GM18520 (cell line): Measurements from ENCODE around the gene KRTAP5-1.
"Not testable (repeated sequence)": the region's sequence is repeated elsewhere in the genome, so short reads cannot be mapped to it uniquely, and the experiment has no call there.

Experiments used
- ATAC-seq: cut with Tn5 transposase; IDR thresholded peaks from one replicate; pipeline ENCODE4 v1.9.1; 2021; ENCODE audit not compliant: unreplicated experiment

The KRTAP5-1 gene

DNA sequence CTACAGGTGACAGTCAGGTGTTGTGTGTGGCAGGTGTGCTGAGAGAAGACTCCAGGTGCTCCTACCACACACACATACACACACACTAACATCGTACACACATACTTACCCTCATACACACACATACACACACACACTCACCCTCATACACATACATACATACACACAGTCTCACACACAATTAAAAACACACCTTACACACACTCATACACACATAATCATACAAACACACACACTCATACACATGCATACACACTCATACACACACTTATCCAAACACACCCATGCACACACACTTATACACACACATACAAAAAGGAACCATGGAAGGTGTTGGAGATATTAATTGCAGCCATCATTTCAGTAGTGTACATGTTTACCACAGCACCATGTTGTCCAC, 18.5 kb upstream of the KRTAP5-1 start:
- no peak for ATAC-seq

GRCh38 chr11:1601663-1602062, 16.6 kb upstream of the KRTAP5-1 start:
- ATAC-seq: not testable (repeated sequence)

DNA sequence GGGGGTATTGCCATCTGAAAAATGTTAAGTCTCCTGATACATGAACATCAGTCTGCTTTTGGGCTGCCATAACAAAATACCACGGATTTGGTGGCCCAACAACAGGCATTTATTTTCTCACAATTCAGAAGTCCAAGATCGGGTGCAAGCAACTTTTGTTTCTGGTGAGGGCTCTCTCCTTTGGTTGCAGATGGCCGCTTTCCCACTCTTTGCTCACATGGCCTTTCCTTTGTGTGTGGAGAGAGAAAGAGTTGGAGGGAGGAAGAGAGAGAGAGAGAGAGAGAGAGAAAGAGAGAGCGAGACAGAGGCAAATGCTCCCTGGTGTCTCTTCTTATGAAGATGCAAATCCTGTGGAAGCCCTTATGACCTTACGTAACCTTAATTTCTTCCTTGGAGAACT, 15.5 kb upstream of the KRTAP5-1 start:
- ATAC-seq: no peak

DNA sequence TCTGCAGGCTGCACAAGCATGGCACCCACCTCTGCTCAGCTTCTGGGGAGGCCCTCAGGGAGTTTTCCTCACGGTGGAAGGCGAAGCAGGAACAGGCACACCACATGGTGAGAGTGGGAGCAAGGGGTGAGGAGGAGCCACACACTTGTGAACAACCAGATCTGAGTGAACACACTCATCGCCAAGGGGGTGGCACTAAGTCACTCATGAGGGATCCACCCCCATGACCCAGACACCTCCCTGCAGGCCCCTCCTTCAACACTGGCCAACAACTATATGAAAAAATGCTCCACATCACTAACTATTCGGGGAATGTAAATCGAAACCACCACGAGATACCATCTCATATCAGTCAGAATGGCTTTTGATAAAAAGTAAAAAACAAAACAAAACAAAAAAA, 13.7 kb upstream of the KRTAP5-1 start:
- no peak for ATAC-seq

DNA sequence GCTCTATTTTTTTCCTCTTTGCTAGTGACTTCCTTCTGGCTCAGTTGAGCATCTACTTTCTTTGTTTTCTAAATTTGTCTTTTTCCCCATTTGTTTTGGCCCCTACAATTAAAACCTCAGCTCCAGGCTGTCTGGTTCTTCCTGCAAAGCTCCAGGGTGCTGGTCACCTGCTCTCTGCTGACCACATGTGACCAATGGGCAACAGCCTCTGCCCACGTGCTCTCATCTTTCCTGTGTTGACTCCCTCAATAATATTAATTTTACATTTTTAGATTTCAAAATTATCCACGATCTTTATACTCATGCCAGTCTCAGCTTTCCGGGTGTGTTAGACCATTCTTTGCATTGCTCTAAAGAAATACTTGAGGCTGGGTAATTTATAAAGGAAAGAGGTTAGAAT, 13.3 kb upstream of the KRTAP5-1 start:
- ATAC-seq: not testable (repeated sequence)

DNA sequence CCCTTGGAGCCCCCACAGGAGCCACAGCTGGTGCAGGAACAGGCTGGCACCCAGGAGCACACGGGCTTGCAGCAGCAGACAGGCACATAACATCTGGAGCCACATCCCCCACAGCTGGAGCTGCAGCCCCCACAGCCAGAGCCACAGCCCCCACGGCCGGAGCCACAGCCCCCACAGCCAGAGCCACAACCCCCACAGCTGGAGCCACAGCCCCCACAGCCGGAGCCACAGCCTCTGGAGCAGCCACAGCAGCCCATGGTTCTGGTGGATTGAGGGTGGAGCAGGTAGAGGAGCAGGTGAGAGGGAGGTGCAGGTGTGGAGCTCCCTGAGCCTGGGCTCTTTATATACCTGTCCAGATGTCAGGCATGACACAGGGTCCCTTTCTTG, 12.9 kb upstream of the KRTAP5-1 start, which contains the start of gene KRTAP5-2:
Gene KRTAP5-2 (minus strand): TSS at position 301 of the 387 bp plus-strand sequence. CDS start 44 bp downstream, at position 257.
- no peak for ATAC-seq

- ATAC-seq: no peak
Measured at GRCh38 chr11:1597331-1597993, 12.4 kb upstream of the KRTAP5-1 start.

GRCh38 chr11:1596576-1597121, 11.6 kb upstream of the KRTAP5-1 start:
- not testable (repeated sequence) for ATAC-seq

- not testable (repeated sequence) for ATAC-seq
Measured at GRCh38 chr11:1595994-1596575, 11.0 kb upstream of the KRTAP5-1 start.

DNA sequence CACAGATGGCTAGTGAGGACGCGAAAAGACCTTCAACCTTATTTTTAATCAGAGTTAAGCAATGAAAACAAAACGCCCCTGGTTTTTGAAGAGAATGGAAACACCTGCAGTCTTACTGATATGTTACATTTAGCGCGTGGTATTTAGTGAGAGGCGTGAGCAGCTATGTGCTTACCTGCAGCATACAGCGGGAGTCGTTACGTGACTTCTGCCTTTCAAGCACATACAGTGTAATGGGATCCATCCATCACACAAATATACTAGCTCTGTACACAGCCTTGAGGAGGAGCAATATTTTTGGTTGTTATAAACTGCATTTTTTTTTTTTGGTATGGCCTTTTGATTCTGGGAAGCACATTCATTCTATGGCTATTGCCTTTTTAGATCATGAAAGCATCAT, 7.5 kb upstream of the KRTAP5-1 start:
- ATAC-seq: no peak

DNA sequence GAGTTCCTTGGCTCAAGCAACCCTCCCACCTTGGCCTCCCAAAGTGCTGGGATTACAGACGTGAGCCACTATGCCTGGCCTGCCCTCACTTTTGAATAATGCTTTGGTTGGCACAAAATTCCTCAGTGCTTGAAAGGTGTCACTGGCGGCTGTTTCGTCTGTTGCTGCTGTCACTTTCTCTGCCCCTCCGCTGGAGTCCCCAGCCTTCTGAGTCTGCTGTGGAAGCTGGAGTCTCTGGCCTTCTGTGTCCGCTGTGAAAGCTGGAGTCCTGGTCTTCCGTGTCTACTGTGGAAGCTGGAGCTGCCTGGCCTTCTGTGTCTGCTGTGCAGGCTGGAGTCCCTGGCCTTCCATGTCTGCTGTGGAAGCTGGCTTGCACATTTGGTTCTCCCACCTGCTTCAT, 4.9 kb upstream of the KRTAP5-1 start:
- no peak for ATAC-seq

DNA sequence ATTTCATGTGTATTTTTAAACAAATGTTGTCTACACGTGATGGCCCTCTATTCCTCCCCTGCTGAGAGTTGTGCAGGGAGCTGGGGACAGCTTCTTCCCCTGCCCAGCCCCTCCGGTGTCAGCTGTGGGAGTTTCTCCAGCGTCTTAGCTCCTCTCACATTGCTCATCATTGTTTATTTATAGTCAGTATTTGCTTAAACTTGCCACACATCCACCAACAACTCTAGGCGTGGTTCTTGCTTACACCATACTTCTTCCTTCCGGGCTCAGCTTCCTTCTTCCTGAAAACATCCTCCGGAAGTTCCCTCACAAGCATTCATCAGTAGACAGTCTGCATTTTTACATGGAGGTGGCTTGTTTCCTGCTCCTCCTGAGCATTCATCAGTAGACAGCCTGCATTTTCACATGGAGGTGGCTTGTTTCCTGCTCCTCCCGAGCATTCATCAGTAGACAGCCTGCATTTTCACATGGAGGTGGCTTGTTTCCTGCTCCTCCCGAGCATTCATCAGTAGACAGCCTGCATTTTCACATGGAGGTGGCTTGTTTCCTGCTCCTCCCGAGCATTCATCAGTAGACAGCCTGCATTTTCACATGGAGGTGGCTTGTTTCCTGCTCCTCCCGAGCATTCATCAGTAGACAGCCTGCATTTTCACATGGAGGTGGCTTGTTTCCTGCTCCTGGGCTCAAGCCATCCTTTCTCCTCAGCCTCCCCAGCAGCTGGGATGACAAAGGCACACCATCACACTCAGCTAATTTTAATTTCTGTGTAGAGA, 4.3 kb upstream of the KRTAP5-1 start:
- ATAC-seq: not testable (repeated sequence)

GRCh38 chr11:1586699-1587098, 1.6 kb upstream of the KRTAP5-1 start:
- ATAC-seq: no peak

- not testable (repeated sequence) for ATAC-seq
Measured at GRCh38 chr11:1582909-1583308, 2.2 kb downstream of the KRTAP5-1 start.

DNA sequence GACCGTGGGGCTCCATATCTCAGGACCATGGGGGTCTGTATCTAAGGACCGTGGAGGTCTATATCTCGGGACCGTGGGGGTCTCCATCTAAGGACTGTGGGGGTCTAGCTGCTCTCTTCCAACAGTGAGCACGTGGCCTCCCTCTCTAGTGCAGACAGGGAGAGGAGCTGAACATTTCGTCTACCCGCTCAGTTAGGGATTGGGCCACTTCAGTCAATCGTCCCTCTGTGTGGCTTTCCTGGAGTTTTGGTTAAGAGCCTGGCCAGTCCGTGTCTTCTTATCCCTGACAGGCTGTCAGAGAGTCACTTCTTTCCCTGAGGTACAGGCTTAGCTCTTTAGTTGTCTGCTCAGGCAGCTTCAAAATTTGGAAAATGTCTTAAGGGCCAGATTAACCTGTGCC, 3.1 kb downstream of the KRTAP5-1 start:
- ATAC-seq: no peak

DNA sequence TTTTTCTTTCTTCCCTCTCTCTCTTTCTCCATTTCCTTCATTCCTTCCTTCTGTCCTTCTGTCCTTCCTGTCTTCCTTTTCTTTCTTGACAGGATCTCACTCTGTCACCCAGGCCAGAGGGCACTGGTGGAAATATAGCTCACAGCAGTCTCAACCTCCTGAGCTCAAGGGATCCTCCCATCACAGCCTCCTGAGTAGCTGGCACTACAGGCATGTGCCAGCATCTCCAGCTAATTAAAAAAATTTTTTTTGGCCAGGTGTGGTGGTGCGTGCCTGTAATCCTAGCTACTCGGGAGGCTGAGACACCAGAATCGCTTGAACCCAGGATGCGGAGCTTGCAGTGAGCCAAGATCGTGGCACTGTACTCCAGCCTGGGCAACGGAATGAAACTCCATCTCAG, 8.3 kb downstream of the KRTAP5-1 start:
- ATAC-seq: no peak

DNA sequence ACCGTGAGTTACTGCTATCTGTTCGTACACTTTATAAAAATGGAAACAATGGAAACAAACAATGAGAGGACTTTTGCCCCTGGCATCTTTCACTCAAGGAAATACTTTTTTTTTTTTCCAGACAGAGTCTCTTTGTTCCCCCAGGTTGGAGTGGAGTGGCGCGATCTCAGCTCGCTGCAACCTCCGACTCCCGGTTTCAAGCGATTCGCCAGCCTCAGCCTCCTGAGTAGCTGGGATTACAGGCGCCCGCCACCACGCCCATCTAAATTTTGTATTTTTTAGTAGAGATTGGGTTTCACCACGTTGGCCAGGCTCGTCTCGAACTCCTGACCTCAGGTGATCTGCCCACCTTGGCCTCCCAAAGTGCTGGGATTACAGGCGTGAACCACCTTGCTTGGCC, 9.3 kb downstream of the KRTAP5-1 start:
- not testable (repeated sequence) for ATAC-seq

DNA sequence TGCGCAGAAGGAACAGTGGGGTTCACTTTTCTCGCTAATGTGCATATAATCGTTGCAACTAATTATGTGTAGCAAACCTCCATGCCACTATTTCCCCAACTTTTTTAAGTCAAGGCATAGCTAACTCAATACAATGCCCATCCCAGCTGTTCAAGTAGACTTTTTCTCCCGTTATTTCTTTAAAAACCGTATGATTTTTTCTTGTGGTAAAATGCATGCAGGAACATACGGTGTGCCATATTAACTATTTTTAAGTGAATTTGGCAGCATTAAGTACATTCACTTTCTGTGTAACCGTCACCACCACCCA, 10.2 kb downstream of the KRTAP5-1 start:
- no peak for ATAC-seq

DNA sequence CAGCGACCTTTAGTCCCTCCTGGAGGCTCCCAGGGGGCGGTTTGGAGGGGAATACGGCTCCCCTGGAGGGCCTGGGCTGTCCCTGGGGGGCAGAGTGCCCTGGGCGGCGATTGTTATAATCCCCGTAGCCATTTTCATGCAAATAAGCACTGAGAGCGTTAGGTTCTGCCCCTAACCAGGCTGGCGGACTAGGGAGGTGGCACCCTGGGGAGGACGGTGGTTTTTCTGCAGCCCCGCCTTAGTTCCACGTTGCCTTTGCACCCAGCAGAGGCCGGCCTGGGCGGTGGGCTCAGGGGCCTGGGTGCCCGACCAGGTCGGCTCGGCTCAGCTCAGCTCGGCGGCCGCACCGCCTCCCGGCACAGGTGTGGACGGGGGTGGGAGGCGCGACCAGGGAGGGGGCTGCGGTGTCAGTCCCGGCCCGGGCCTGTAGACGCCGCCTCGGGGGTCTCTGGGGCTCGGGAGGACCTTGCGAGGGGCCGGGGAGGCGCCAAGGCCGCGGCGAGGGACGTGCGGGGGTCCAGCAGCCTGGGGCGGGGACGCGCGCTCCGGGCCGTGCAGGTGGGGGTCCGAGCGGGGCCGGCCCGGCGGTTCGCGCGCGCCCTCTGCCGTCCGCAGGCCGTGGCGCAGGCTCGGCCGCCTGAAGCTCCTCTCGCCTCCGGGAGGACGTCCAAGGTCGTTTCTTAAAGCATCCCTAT, 10.7 kb downstream of the KRTAP5-1 start:
- no peak for ATAC-seq

DNA sequence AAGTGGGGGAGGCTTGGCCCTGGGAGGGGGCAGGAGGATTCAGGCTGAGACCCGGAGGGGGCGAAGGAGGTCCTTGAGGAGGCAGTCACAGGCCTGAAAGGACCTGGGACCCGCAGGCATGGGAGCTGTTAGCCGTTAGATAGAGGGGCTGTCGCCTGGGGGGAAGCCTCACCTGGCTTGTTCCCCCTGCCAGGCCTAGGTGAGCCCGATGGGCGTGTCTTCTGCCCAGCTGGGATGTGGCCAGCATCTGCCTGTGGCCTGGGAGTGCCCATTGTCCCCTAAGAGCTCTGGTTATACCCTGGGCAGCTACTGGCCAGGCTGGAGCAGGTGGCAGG, 11.2 kb downstream of the KRTAP5-1 start:
- no peak for ATAC-seq

DNA sequence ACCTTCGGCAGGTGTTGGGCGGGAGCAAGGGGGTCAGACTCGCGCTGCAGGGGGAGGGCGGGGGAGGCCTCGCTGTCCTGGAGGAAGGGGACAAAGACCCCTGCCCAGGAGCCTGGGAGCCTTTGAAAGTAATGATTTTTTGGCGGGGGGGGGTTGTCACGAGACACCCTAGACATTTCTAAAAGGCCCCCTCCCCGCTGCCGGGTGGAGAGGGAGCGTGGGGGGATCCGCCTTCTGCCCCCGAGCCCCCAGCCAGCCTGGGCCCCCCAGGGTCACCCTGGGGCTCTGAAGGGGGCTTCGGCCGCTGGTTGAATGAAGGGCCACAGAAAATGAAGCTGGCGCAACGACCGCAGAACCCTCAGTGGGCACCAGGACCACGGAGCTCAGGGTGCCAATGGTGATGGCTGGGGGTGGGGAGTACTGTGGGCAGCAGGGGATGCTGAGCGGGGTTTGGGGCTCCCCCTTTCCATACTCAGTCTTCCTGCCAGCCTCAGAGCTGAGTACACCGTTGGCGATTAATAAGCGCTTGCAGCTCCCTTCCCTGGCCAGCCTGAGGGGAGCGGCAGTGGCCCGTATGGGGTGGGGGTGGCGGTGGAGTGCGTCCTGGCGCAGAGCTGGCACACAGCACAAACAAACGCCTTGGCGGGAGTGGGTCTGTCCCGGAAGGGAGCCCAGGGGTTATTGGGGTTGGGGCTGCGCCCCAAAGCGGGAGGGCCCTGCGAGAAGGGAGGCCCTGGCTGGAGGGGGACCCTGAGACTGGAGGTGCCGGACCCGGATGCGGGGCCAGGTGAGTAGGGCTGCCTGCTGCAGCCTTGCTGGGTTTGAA, 11.8 kb downstream of the KRTAP5-1 start:
- ATAC-seq: no peak
